NB4 (cell line): ENCODE data around the gene UPB1.
"Not testable (repeated sequence)": the region's sequence is repeated elsewhere in the genome, so short reads cannot be mapped to it uniquely, and the experiment has no call there.

Experiments
- DNase-seq: peaks from one replicate; pipeline ENCODE4 v3.0.0; 2010; ENCODE audit warnings: low read depth
- H3K4me3 ChIP-seq: one replicate; pipeline ENCODE4 v1.5.1; 2011; ENCODE audit warnings: mild to moderate bottlenecking, low read depth, low read length, moderate library complexity
- CTCF ChIP-seq: IDR thresholded peaks from one replicate; pipeline ENCODE4 v1.5.1; 2012; ENCODE audit warnings: low read depth, low read length
- MAX ChIP-seq: IDR thresholded peaks from 2 replicates; pipeline ENCODE4 v1.6.1; 2011; ENCODE audit warnings: low read depth, low read length
- MYC ChIP-seq: IDR thresholded peaks from 2 replicates; pipeline ENCODE4 v1.6.1; 2011; ENCODE audit warnings: low read depth, low read length
- POLR2A ChIP-seq: IDR thresholded peaks from 2 replicates; pipeline ENCODE4 v1.6.1; 2011; ENCODE audit warnings: mild to moderate bottlenecking; ENCODE audit not compliant: insufficient read length; ENCODE audit errors: extremely low read depth

Gene UPB1

GRCh38 chr22:24489011-24489410 is 6.1 kb upstream of the UPB1 start:
- TF ChIP-seq POLR2A (no peak), MAX (no peak), CTCF (no peak), MYC (no peak)
- DNase-seq = no peak
- no peak overlapping the region for H3K4me3 ChIP-seq

GRCh38 chr22:24489434-24489833 is 5.7 kb upstream of the UPB1 start:
- not testable (repeated sequence) for H3K4me3 ChIP-seq, DNase-seq

- DNase-seq = no peak
- H3K4me3 ChIP-seq = no peak overlapping the region
- TF ChIP-seq CTCF = no peak
- TF ChIP-seq POLR2A = no peak
- TF ChIP-seq MYC = no peak
- no peak for TF ChIP-seq MAX
Measured at GRCh38 chr22:24492391-24492790, 2.7 kb upstream of the UPB1 start.

- H3K4me3 ChIP-seq = no peak overlapping the region
- DNase-seq = no peak
- no peak for TF ChIP-seq MYC
- TF ChIP-seq POLR2A = no peak
- TF ChIP-seq CTCF = no peak
- no peak for TF ChIP-seq MAX
Measured at GRCh38 chr22:24494167-24494527, 985 bp upstream of the UPB1 start.

- no peak for DNase-seq
- TF ChIP-seq MYC = no peak
- TF ChIP-seq POLR2A = no peak
- TF ChIP-seq MAX = no peak
- TF ChIP-seq CTCF = no peak
- H3K4me3 ChIP-seq = no peak overlapping the region
Measured at GRCh38 chr22:24495365-24495675, 188 bp downstream of the UPB1 start.

GRCh38 chr22:24496234-24496633 is 1.1 kb downstream of the UPB1 start:
- no peak overlapping the region for H3K4me3 ChIP-seq
- no peak for DNase-seq
- TF ChIP-seq MAX = no peak
- no peak for TF ChIP-seq MYC
- no peak for TF ChIP-seq POLR2A
- no peak for TF ChIP-seq CTCF

- TF ChIP-seq CTCF = no peak
- no peak for TF ChIP-seq POLR2A
- no peak for TF ChIP-seq MYC
- TF ChIP-seq MAX = no peak
- no peak for DNase-seq
- no peak overlapping the region for H3K4me3 ChIP-seq
Measured at GRCh38 chr22:24496661-24497060, 1.5 kb downstream of the UPB1 start.
